Vagina (tissue), 2 donors: ENCODE results near the gene TULP1. TPM values are rescaled to one million over a fixed set of nuclear protein-coding genes. Genes with fewer than 3 reads are reported as not detected.

Experiments used
- DNase-seq, 2 donors: peaks; one replicate each; pipeline ENCODE4 v3.0.0-alpha.2; 2017; ENCODE audit errors: extremely low spot score in 2 of 2
- H3K27ac ChIP-seq: fragments of 200-600 bp; sonication (generic); one replicate; pipeline ENCODE4 v1.5.1; 2019
- H3K27me3 ChIP-seq: fragments of 200-600 bp; sonication (generic); one replicate; pipeline ENCODE4 v1.5.1; 2019
- H3K36me3 ChIP-seq, 2 donors: fragments of 200-600 bp; sonication (generic); one replicate each; pipeline ENCODE4 v1.5.1; 2017 to 2019
- H3K4me1 ChIP-seq: fragments of 200-600 bp; sonication (generic); one replicate; pipeline ENCODE4 v1.5.1; 2019
- H3K4me3 ChIP-seq, 2 donors: fragments of 200-600 bp; sonication (generic); 1 replicate in 1 of 2; 2 replicates in 1 of 2; pipeline ENCODE4 v1.5.1; 2016 to 2019
- H3K9me3 ChIP-seq: fragments of 200-600 bp; sonication (generic); one replicate; pipeline ENCODE4 v1.5.1; 2019
- CTCF ChIP-seq, 3 experiments: fragments of 450-650 bp in 2 of 3; fragments of 200-600 bp in 1 of 3; sonication (generic) in 1 of 3; IDR thresholded peaks; one replicate each; pipeline ENCODE4 v1.5.1; 2017 to 2019; ENCODE audit warnings: antibody characterized with exemption in 3 of 3, mild to moderate bottlenecking in 2 of 3, moderate library complexity in 2 of 3
- POLR2A ChIP-seq, 2 donors: fragments of 450-650 bp; IDR thresholded peaks; one replicate each; pipeline ENCODE4 v1.6.1; 2017; ENCODE audit warnings: antibody characterized with exemption in 2 of 2, mild to moderate bottlenecking in 2 of 2, moderate library complexity in 2 of 2
- POLR2AphosphoS5 ChIP-seq, 2 donors: sonication (generic); formaldehyde crosslinking; IDR thresholded peaks; one replicate each; pipeline ENCODE4 v1.9.0; 2017; ENCODE audit warnings: antibody characterized with exemption in 2 of 2, mild to moderate bottlenecking in 2 of 2, low read depth in 1 of 2; ENCODE audit not compliant: insufficient read depth in 1 of 2
- intact Hi-C: fragments of 100-400 bp; cut with DNase I; formaldehyde crosslinking; loops from one replicate; pipeline ENCODE4 v1.15.1; 2023
- total RNA-seq: library from RNA; depleted of rRNA; stranded (reverse); fragments of >200 nt; gene quantifications from one replicate; pipeline ENCODE4 v1.2.3, GENCODE V29; 2016

Gene TULP1
- total RNA-seq, 1 donor from 2014 or later, result not detected

- Histone ChIP-seq H3K27ac (peak overlapping the region; percentile 91), H3K4me1 (peaks cover 39% of the 10 kb centered on the region), H3K36me3 (peaks cover 0 to 46% of the 10 kb centered on the region in 2 donors), H3K27me3 (no peaks in the 10 kb centered on the region), H3K4me3 (no peak overlapping the region), H3K9me3 (no peaks in the 10 kb centered on the region)
- intact Hi-C loops, result no loop called here
- no peak for DNase-seq
- TF ChIP-seq CTCF (IDR thresholded peaks at IDR 0.05), result no peak
- TF ChIP-seq POLR2AphosphoS5 (IDR thresholded peaks at IDR 0.05; ENCODE audit: insufficient read depth in 1 of 2, low read depth in 1 of 2), result no peak
Measured at GRCh38 chr6:35471836-35472345, 40.8 kb downstream of the TULP1 start.

- Histone ChIP-seq H3K4me3 (peak overlapping the region in 1 of 2 donors; percentile 75), H3K36me3 (peaks cover 0 to 45% of the 10 kb centered on the region in 2 donors), H3K27ac (peak overlapping the region; percentile 91), H3K27me3 (no peaks in the 10 kb centered on the region), H3K9me3 (no peaks in the 10 kb centered on the region), H3K4me1 (peaks cover 39% of the 10 kb centered on the region)
- intact Hi-C loops, result no loop called here
- TF ChIP-seq CTCF (IDR thresholded peaks at IDR 0.05), result no peak
- TF ChIP-seq POLR2AphosphoS5 (IDR thresholded peaks at IDR 0.05; ENCODE audit: insufficient read depth in 1 of 2, low read depth in 1 of 2), result no peak
- TF ChIP-seq POLR2A (IDR thresholded peaks at IDR 0.05), result no peak
- no peak for DNase-seq
Measured at GRCh38 chr6:35470663-35471120, 42.0 kb downstream of the TULP1 start.

GRCh38 chr6:35469751-35470662 is 42.7 kb downstream of the TULP1 start:
- H3K4me1 ChIP-seq, result peaks cover 39% of the 10 kb centered on the region
- DNase-seq, result no peak
- no peak for TF ChIP-seq CTCF (IDR thresholded peaks at IDR 0.05)
- TF ChIP-seq POLR2AphosphoS5 (IDR thresholded peaks at IDR 0.05; ENCODE audit: insufficient read depth in 1 of 2, low read depth in 1 of 2), result no peak
- no peak for TF ChIP-seq POLR2A (IDR thresholded peaks at IDR 0.05)
- no peaks in the 10 kb centered on the region for H3K9me3 ChIP-seq
- peaks cover 0 to 38% of the 10 kb centered on the region in 2 donors for H3K36me3 ChIP-seq
- no peaks in the 10 kb centered on the region for H3K27me3 ChIP-seq
- intact Hi-C loops, result no loop called here
- peak overlapping the region; percentile 75 to 76 for H3K4me3 ChIP-seq
- peak overlapping the region; percentile 91 for H3K27ac ChIP-seq

- peaks cover 39% of the 10 kb centered on the region for H3K4me1 ChIP-seq
- intact Hi-C loops, result no loop called here
- peak overlapping the region; percentile 91 for H3K27ac ChIP-seq
- peaks cover 0 to 29% of the 10 kb centered on the region in 2 donors for H3K36me3 ChIP-seq
- TF ChIP-seq POLR2AphosphoS5 (IDR thresholded peaks at IDR 0.05; ENCODE audit: insufficient read depth in 1 of 2, low read depth in 1 of 2), result no peak
- TF ChIP-seq CTCF (IDR thresholded peaks at IDR 0.05), result no peak
- no peaks in the 10 kb centered on the region for H3K27me3 ChIP-seq
- H3K9me3 ChIP-seq, result no peaks in the 10 kb centered on the region
- DNase-seq, result no peak
- H3K4me3 ChIP-seq, result peak overlapping the region; percentile 75 to 76
Measured at GRCh38 chr6:35468980-35469750, 43.5 kb downstream of the TULP1 start.
